NCI-H524 (cell line): ENCODE data around the gene KNCN.
A peak's percentile ranks its signal among the peaks of the same experiment; 100 is the strongest.

ENCODE experiments used
- DNase-seq, 2 experiments: peaks; one replicate each; lab custom pipeline; 2025; lab: John Stamatoyannopoulos, UW

The KNCN gene

GRCh38 chr1:46543761-46544560, 7.5 kb downstream of the KNCN start:
- DNase-seq: no peak

- no peak for DNase-seq
Measured at GRCh38 chr1:46543382-46543760, 8.1 kb downstream of the KNCN start.

- DNase-seq: no peak
Measured at GRCh38 chr1:46539972-46540371, 11.5 kb downstream of the KNCN start.

- DNase-seq: no peak
Measured at GRCh38 chr1:46538147-46538546, 13.3 kb downstream of the KNCN start.

- no peak for DNase-seq
Measured at GRCh38 chr1:46537651-46538050, 13.8 kb downstream of the KNCN start.

- no peak for DNase-seq
Measured at GRCh38 chr1:46536527-46536926, 14.9 kb downstream of the KNCN start.

GRCh38 chr1:46535063-46535462, 16.4 kb downstream of the KNCN start:
- DNase-seq: peak in 1 of 2 experiments; percentile 25

- DNase-seq: peak in 1 of 2 experiments; percentile 36
Measured at GRCh38 chr1:46533179-46533864, 18.1 kb downstream of the KNCN start.

- peak in 1 of 2 experiments; percentile 52 for DNase-seq
Measured at GRCh38 chr1:46532498-46533178, 18.8 kb downstream of the KNCN start.

- DNase-seq: no peak
Measured at GRCh38 chr1:46532095-46532494, 19.4 kb downstream of the KNCN start.

GRCh38 chr1:46530791-46531409, 20.5 kb downstream of the KNCN start:
- no peak for DNase-seq

- DNase-seq: no peak
Measured at GRCh38 chr1:46530311-46530710, 21.1 kb downstream of the KNCN start.

GRCh38 chr1:46529031-46529630, 22.3 kb downstream of the KNCN start:
- peak; percentile 68 to 89 for DNase-seq

- DNase-seq: peak; percentile 74 to 77
Measured at GRCh38 chr1:46528297-46528955, 23.0 kb downstream of the KNCN start.

GRCh38 chr1:46527474-46528296, 23.8 kb downstream of the KNCN start:
- peak; percentile 66 to 76 for DNase-seq

GRCh38 chr1:46526691-46527291, 24.7 kb downstream of the KNCN start:
- DNase-seq: peak in 1 of 2 experiments; percentile 52

- DNase-seq: no peak
Measured at GRCh38 chr1:46526013-46526690, 25.3 kb downstream of the KNCN start.

- no peak for DNase-seq
Measured at GRCh38 chr1:46525253-46525983, 26.0 kb downstream of the KNCN start.

GRCh38 chr1:46524843-46525242, 26.6 kb downstream of the KNCN start:
- no peak for DNase-seq
